Right ventricle myocardium inferior (tissue), 1 donor: ENCODE data around the gene RRP15. TPM values are rescaled to one million over a fixed set of nuclear protein-coding genes. Genes with fewer than 3 reads are reported as not detected.

Experiments
- ATAC-seq: fragments of 200-7000 bp; cut with Tn5 transposase; one replicate; pipeline ENCODE4 v1.9.1; 2020; ENCODE audit warnings: mild to moderate bottlenecking, moderate library complexity
- DNase-seq: peaks from one replicate; pipeline ENCODE4 v3.0.0; 2021; ENCODE audit errors: missing footprints
- intact Hi-C: fragments of 100-400 bp; cut with DNase I; formaldehyde crosslinking; loops from one replicate; pipeline ENCODE4 v1.11.0; 2022
- total RNA-seq: library from RNA; stranded (reverse); fragmentation: NEBNext Ultra II Directional; extraction: Animal tissue kit (Norgen Biotek cat#: 25700); gene quantifications from one replicate; pipeline ENCODE4 v1.2.1, GENCODE V29; 2021
- donor health status: DM: no; HTN: yes; CAD: no; lungs with severe emphysema.

Gene RRP15
- total RNA-seq, 1 donor from 2014 or later, result 21.9 TPM

DNA sequence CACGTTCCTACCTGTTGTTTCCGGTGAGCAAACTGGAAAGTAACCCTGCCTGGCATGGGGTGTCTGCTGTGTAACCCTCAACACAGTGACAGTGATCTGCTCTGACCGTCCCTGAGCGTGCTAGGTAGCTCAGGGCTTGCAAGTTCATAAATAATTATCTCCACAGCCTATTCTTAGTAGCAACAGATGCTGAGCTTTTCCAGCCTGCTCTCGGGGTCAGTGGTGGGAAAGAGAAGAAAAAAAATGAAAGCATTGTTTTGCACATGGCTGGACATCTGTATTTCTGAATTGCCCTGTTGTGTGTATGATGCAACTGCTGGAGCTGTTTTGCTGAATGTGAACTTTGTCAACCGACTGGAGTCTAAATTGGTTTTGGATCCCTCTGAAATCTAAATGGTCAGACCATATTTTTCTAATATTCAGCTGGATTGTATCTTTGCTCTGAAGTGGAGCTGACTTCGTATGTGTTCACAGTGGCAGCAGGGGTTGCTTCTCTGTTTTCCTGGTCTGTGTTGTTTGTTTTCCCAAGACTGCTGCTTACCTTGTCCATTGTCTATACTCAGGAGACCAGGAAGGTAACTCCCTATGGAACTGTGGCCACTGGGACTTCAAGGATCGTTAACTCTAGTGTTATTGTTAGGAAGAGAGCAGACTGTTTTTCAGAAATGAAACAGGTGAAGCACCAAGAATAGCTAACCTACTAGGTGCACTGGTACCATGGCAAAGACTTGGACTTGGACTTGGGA is 87.0 kb downstream of the RRP15 start:
- peak; percentile 79 for ATAC-seq
- DNase-seq, result no peak
- intact Hi-C loops, result no loop called here

- ATAC-seq, result peak; percentile 27
- intact Hi-C loops, result no loop called here
- no peak for DNase-seq
Observed at GRCh38 chr1:218374401-218375353, 89.6 kb downstream of the RRP15 start.

- intact Hi-C loops, result no loop called here
- DNase-seq (no peak), ATAC-seq (no peak)
Observed at GRCh38 chr1:218376722-218377121, 91.6 kb downstream of the RRP15 start.

GRCh38 chr1:218377143-218377660 is 92.1 kb downstream of the RRP15 start:
- intact Hi-C loops, result no loop called here
- no peak for ATAC-seq
- DNase-seq, result no peak

DNA sequence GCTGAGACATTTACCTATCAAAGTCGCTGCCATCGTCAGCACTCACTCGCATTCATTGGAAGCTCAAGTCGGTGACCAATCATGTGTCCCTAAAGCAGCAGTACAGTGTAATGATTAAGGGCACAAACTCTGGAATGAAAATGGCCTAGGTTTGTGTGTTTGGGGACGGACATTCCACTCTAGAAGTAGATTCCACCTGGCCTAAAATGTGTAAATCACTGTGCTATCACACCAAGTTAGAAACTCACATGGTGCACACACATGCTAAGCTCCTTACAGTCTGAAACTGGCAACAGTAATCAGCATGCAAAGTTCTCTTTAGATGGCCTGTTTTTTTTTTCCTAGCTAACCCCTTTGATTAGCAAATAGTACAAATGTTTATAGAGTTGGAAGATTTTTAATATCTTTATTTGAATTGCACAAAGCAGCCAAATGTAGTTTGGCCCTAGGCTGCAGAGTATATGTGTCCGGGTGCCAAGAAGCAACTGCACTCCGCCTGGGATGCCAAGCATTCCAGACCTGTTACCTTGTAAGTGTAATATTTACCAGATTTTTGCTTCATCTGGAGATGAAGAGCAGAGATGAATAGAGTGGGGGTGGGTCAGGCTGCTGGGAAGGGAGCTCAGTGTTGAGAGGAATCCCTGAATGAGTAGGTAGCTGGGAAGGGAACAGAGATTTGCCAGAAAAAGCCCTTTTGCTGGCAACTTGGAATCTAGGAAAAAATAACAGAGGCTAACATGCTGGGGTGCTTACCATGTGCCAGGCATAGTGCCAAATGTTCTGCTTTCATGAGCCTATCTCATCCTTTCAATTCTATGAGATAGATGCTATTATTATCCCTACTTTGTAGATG is 95.3 kb downstream of the RRP15 start:
- ATAC-seq, result no peak
- intact Hi-C loops, result no loop called here
- no peak for DNase-seq

DNA sequence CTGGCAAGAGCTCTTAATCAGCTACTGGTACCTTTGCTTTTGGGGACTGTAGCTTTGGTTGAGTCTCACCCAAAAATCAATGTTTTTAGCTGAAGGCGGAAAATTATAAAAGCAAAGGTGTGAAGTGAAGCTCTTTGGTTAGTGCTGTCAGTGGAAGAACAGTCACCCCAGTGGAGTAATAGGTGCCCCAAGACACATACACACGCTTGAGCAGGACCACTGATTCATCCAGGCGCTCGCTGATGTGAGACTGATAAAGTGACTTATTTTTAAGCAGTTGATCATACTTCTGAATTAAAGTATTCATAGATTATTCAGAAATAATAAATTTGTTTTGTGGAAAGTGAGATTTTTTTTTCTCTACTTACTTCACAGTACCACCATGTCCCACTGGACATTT is 97.2 kb downstream of the RRP15 start:
- DNase-seq (no peak), ATAC-seq (no peak)
- intact Hi-C loops, result no loop called here

- DNase-seq (no peak), ATAC-seq (no peak)
- intact Hi-C loops, result no loop called here
Observed at GRCh38 chr1:218383051-218383450, 98.0 kb downstream of the RRP15 start.

- intact Hi-C loops, result no loop called here
- DNase-seq (no peak), ATAC-seq (no peak)
Observed at GRCh38 chr1:218383681-218384080, 98.6 kb downstream of the RRP15 start.

DNA sequence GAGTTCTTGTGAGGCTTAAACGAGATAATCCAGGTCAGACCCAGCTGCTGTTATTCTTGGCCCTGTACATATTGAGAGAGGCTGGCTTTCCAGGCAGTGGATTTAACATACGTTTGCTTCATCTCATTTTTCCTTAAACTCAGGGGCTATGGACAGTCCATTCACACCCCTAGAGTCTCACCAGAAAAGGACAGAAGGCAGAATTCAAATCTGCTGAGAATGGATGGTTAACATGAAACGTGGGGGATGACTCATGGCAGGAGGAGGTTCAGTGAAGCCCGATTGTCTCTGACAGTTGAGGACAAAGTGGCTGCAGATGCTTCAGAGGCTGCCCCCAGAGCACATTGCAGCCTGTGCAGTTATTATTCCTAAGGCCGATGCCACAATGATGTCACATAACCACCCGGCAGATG is 99.5 kb downstream of the RRP15 start:
- DNase-seq (no peak), ATAC-seq (no peak)
- intact Hi-C loops, result no loop called here

Other genes with a start within 250 kb of the RRP15 start
- gene TGFB2, start 60.0 kb downstream of the RRP15 start, total RNA-seq, result 1.6 TPM